Myocyte (in vitro differentiated cells): ENCODE measurements around the gene ARMC12. TPM values are rescaled to one million over a fixed set of nuclear protein-coding genes. Genes with fewer than 3 reads are reported as not detected.

Experiments
- DNase-seq: peaks from one replicate; pipeline ENCODE4 v3.0.0-alpha.2; 2012; ENCODE audit warnings: low read depth
- total RNA-seq: library from RNA; depleted of rRNA; stranded (reverse); fragments of >200 nt; gene quantifications from 2 replicates; pipeline ENCODE4 v1.2.3, GENCODE V29; 2014

ARMC12 gene
- total RNA-seq, 1 donor from 2014 or later = 0.37 TPM

GRCh38 chr6:35718375-35718736 lies 18.5 kb upstream of the ARMC12 start:
- no peak for DNase-seq

DNA sequence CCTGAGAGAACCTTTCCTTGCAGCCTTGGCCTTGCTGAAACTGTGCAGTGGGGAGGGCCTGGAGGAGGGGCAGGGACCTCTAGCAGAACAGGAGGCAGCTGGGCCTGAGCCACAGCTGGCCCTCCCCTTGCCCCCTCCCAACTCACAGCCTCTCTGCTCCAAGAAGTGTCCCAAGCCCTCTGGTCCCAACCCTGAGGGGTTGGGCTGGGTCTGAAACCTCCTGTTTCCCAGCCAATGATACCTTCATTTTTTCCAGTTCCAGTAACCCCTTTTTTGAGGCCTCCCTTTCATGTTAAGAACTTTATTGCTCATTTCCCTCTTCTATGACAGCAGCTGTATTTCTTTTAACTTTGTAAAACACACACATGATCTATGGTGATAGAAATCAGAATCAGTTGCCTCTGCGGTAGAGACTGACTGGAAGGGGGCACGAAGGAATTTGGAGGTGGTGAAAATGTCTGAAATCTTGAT lies 17.9 kb upstream of the ARMC12 start:
- no peak for DNase-seq

- no peak for DNase-seq
Measured at GRCh38 chr6:35719404-35719829, 17.4 kb upstream of the ARMC12 start.

DNA sequence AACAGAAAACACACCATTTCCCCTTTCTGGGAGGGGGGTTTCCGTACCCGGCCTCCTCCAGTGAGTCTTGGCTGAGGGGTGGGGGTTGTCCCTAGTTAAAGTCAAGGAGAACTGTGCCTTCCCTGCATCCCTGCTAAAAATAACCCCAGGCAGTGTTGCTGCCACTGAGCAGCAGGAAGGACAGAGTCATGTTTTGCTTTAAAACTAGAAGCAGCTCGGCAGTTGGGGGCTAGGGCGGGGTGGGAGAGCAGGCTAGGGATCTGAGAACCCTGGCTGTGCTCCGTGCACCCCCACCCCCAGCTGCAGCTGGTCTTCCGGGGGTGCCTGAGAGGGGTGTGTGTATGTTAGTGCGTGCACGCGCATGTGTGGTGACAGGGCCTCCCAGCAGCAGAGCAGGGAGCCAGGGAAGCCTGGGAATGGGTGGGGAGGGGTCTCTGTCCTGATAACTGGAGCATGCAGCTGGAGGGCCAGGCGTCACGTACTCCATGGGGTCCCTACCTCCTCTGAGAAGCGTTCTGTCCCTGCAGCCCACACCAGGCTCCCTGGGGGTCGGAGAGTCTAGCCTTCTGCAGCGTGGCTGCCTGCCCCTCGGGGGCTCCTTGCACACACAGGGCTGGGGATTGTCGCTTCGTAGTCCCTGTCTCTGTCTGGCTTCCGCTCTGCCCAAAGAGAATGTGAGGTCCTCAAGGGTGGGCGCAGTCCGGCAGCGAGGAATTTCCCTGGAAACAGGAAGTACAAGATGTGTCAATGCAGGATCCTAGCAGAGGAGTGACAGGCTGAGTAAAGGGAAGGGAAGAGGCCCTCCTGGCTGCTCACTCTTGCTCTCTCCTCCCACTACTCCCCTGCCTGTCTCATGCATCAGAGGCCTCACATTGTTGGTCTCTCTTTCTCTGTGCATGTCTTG lies 16.8 kb upstream of the ARMC12 start:
- DNase-seq = no peak

DNA sequence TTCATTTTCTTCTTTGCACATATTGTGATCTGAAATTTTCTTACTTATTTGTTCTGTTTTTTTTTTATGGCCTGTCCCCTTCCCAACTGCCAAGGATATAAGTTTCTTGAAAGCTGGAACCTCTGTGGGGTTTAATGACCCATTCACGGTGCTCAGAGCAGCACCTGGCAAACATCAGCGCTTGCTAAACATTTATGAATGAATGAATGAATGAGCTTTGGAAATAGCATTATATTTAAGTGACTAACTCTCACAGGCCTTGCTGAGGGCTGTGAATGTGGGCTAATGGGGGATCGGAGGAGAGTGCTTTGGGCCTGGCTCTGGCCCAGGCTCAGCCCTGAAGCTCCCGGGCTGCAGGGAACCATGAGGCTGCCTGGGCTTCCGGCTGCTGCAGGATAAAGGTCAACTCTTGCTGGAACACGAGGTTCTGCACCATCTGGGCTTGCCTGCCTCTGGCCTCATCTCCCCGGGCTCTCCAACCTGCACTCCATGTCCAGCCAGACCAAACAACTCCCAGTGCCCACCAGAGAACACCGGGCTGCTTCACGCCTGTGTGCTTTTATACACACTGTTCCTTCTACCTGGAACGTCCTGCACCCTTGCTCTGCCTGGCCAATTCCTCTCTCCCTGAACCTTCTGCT lies 14.6 kb upstream of the ARMC12 start:
- DNase-seq = no peak

GRCh38 chr6:35723587-35723986 lies 13.2 kb upstream of the ARMC12 start:
- DNase-seq = no peak

GRCh38 chr6:35724059-35724458 lies 12.8 kb upstream of the ARMC12 start:
- no peak for DNase-seq

DNA sequence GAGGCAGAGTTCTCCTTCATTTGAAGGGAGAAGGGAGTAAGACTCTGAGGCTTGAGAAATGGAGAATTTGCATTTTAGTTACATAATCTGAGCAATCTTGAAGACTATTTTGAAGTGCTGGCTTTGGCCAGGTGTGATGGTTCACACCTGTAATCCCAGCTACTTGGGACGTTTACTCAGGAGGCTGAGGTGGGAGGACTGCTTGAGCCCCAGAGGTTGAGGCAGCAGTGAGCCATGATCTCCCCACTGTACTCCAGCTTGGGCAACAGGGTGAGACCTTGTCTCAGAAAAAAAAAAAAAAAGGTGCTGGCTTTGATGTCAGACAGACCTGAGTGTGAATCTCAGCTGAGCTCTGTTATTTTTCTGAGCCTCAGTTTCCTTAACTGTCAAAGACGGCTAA lies 12.4 kb upstream of the ARMC12 start:
- DNase-seq = no peak

DNA sequence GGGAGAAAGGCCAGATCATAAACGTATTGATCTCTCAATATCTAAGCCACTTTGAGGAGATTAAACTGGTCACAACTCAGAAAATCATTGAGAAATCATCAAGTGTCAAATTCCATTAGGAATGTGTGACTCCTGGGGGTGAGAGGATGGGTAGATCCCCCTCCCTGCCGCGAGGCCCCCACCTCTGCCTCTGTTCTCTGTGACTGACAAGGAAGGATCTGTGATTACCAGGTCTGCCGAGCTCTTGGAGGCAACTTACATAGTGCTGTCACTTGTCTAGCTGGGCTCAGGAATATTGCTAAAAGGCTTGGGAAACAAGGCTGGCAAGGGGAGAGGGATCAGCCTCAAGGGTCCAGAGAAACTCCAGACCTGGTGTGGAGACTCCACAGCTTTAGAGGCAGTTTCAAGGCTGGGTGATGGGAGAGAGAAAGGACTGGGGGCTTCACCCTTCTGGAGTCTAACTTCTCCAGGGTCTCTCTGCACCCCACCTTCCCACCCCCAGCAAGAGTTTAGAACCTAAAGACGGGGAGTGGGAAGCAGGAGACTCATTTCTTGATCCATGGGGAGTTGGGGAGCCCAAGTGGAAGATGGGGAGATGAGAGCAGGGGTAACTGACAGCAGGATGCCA lies 11.6 kb upstream of the ARMC12 start:
- no peak for DNase-seq

GRCh38 chr6:35725721-35726438 lies 11.0 kb upstream of the ARMC12 start:
- peak; percentile 29 for DNase-seq

- peak; percentile 82 for DNase-seq
Measured at GRCh38 chr6:35727231-35727934, 9.4 kb upstream of the ARMC12 start.

- DNase-seq = peak; percentile 93
Measured at GRCh38 chr6:35727935-35728682, 8.7 kb upstream of the ARMC12 start.

DNA sequence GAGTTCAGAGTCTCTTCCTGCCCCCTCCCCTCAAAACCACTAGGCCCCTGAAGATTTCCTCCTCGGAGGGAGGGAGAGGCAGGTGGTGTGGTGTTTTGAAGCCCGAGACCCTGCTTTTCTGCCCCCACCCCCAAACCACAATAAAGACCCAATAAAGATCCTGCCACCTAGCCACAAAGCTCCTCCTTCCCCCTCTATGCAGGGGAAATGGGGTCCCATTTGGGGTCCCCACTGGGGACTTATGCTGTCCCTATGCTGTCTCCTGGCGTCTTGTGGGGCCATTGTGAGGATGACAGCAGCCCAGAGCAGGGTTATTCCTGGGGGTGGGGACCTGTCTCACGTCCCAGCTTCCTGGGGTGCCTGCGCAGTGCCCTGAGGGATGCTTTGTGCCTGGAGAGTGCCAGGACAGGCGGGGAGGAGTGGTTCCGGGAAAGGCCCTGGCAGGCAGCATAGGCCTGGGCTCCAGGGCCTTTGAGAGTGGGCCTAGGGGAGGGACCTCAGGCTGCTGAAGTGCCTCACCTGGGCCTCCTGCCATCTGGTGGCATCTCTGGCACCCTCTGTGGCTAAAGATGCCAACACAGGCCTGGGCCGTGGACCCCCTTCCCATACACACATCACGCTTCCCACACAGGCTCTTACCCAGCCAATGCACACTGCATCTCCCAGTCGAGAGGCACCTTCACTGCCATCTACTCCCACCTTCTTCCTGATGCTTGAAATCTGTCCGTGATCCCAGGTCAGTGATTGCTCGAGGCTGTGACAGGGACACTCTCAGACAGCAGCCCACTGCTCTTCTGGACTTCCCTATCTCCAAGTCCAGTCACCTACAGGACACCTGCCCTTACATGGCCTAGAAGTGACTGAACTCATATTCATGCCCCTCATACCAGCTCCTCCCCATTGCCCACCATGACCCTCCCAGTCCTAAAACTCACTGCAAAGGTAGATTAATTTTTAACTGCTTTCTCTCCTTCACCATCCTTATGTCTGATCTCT lies 7.9 kb upstream of the ARMC12 start:
- no peak for DNase-seq

DNA sequence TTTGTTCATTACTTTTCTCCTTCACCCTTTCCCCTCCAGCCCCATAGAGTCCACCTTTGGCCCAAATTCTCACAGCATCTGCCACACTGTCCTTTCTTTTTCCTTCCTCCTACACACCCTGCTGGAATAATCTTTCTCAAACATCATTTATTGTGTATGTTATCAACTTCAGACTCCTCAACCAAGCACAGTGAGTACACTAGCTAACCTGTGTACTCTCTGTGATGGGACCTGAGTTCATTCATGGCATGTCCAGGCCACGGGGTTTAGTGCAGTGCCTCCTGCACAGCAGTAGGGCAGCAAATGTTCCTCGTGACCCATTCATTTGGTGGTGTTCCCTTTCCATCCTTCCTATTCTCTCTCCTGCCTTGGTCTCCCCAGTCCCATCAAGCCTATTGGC lies 7.1 kb upstream of the ARMC12 start:
- no peak for DNase-seq

- no peak for DNase-seq
Measured at GRCh38 chr6:35730745-35731413, 6.0 kb upstream of the ARMC12 start.

DNA sequence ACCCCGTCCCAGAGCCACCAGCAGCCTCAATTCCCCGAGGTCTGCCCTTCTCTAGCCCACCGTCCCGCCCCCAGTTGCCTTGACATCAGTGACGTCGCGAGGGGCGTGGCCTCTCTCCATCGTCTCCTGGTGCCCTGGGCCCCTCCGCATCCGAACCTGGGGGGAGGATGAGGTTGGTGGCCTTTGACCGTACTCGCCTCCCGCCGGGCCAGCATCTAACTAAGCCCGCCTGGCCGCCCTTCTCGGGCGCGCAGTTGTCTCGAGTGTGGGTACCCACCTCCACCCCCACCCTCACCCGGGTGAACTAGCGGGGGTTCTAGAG lies 5.5 kb upstream of the ARMC12 start:
- DNase-seq = peak; percentile 91

- peak; percentile 80 for DNase-seq
Measured at GRCh38 chr6:35731736-35732532, 4.9 kb upstream of the ARMC12 start.

DNA sequence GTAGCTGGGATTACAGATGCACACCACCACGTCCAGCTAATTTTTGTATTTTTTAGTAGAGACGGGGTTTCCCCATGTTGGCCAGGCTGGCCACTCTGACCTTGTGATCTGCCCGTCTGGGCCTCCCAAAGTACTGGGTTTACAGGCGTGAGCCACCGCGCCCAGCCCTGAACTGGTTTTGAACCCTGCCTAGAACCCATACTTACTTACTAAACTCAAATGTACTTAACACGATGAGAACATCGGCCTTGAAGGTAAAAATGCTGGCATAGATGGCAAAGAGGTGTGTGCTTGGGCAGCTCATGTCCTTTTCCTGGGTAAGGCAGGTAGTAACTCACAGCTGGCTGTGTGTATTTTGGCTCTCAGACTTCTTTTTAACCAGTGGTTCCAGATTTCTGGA lies 3.2 kb upstream of the ARMC12 start:
- no peak for DNase-seq
